Measurements from ENCODE around the gene TTC28. TPM values are rescaled to one million over a fixed set of nuclear protein-coding genes. Genes with fewer than 3 reads are reported as not detected.
A peak's percentile ranks its signal among the peaks of the same experiment; 100 is the strongest.

Gene TTC28
- total and polyA plus RNA-seq, 2 donors (not counting 1 experiment from before 2014, with no cell fraction given), result 8.2 to 31.4 TPM

DNA sequence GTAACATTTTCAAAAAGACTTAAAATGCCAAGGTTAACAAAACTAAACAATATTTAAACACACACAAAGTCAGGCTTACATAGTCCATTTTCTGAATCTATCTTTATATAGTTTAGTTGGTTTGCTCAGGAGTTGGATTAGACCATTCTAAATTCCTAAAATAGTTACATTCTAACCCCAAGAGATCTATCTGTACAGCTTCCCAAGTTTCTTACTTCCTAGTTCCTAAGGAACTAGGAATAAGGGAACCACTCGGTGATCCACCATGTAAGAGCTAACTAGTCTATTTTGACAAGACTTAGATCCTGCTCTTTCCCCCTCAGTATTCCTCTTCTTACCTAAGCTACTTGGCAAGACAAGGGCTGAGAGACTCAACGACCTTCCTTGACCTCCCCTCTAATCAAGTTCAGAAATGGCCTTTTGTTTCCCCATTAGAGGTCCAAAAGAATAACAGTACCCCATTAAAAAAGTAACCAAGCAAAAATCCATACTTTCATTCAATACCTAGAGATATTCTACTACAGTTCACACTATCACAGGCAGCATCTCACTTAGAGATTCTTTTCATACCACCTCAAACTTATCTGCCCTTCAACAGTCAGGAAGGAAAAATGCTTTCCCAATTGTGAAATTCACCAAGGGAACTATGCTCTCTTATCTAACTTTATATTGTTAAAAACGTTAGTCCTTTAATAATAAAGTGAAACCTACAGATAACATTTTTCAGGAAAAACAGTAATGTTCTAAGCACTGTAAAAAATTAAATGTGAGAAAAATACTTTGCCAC lies 253.1 kb downstream of the TTC28 start:
- H3K27me3 ChIP-seq (ENCODE audit: control insufficient read depth, insufficient read depth, low read length), result no peaks in the 10 kb centered on the region
- H3K9ac ChIP-seq (ENCODE audit: insufficient read depth, low read length), result no peak overlapping the region
- no peak overlapping the region for H3K4me3 ChIP-seq (replicated peaks in 1 of 4; ENCODE audit: control extremely low read depth in 1 of 4, insufficient read depth in 1 of 4, low read depth in 3 of 4, low read length in 4 of 4)
- no peak overlapping the region for H3K4me2 ChIP-seq (ENCODE audit: extremely low read depth, insufficient read depth, low read length)
- H3K79me2 ChIP-seq (ENCODE audit: control insufficient read depth, insufficient read depth, low read length), result no peaks in the 10 kb centered on the region
- no peaks in the 10 kb centered on the region for H4K20me1 ChIP-seq (ENCODE audit: control insufficient read depth, extremely low read depth, insufficient read depth, low read length)
- H3K9me3 ChIP-seq (ENCODE audit: control insufficient read depth, insufficient read depth, low read depth, low read length), result no peaks in the 10 kb centered on the region
- no peak overlapping the region for H3K27ac ChIP-seq (ENCODE audit: insufficient read depth, low read length)
- no peak overlapping the region for H2AFZ ChIP-seq (ENCODE audit: low read length)
- DNase-seq (ENCODE audit: low read depth in 2 of 2), result peak in 1 of 2 donors; percentile 79
- H3K36me3 ChIP-seq (ENCODE audit: control insufficient read depth, insufficient read depth, low read length), result no peaks in the 10 kb centered on the region
- TF ChIP-seq, protein P1, sequence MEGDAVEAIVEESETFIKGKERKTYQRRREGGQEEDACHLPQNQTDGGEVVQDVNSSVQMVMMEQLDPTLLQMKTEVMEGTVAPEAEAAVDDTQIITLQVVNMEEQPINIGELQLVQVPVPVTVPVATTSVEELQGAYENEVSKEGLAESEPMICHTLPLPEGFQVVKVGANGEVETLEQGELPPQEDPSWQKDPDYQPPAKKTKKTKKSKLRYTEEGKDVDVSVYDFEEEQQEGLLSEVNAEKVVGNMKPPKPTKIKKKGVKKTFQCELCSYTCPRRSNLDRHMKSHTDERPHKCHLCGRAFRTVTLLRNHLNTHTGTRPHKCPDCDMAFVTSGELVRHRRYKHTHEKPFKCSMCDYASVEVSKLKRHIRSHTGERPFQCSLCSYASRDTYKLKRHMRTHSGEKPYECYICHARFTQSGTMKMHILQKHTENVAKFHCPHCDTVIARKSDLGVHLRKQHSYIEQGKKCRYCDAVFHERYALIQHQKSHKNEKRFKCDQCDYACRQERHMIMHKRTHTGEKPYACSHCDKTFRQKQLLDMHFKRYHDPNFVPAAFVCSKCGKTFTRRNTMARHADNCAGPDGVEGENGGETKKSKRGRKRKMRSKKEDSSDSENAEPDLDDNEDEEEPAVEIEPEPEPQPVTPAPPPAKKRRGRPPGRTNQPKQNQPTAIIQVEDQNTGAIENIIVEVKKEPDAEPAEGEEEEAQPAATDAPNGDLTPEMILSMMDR (conservative IDR thresholded peaks at IDR 0.05 in 1 of 2, IDR thresholded peaks at IDR 0.05 in 1 of 2; ENCODE audit: low read depth in 1 of 2, low read length in 2 of 2), result no peak
- TF ChIP-seq EZH2 (IDR thresholded peaks at IDR 0.05; ENCODE audit: low read length, missing control alignments), result no peak
- peaks cover 5% of the 10 kb centered on the region for H3K4me1 ChIP-seq (ENCODE audit: control insufficient read depth, extremely low read depth, insufficient read depth, low read length)

DNA sequence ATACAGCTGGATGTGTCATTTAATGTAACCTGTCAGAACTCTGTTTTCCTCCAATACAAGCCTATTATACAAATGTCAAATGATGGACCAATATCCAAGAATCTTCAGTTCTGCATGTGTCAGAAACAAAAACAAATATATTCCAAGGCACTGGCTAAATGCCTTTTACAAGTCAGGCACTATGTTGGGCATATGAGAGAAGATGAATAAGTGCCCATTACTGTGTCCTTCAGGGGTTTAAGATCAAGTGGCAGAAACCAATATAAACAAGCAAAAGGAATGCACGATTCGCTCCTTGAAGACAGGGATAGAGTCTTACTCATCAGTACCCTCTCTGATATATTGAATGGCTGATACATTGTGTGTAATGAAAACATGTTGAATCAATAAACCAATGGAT lies 254.4 kb downstream of the TTC28 start:
- H3K9ac ChIP-seq (ENCODE audit: insufficient read depth, low read length), result no peak overlapping the region
- H3K9me3 ChIP-seq (ENCODE audit: control insufficient read depth, insufficient read depth, low read depth, low read length), result no peaks in the 10 kb centered on the region
- H4K20me1 ChIP-seq (ENCODE audit: control insufficient read depth, extremely low read depth, insufficient read depth, low read length), result no peaks in the 10 kb centered on the region
- no peak for TF ChIP-seq EZH2 (IDR thresholded peaks at IDR 0.05; ENCODE audit: low read length, missing control alignments)
- TF ChIP-seq, protein P1 (conservative IDR thresholded peaks at IDR 0.05 in 1 of 2, IDR thresholded peaks at IDR 0.05 in 1 of 2; ENCODE audit: low read depth in 1 of 2, low read length in 2 of 2), result no peak
- H3K36me3 ChIP-seq (ENCODE audit: control insufficient read depth, insufficient read depth, low read length), result no peaks in the 10 kb centered on the region
- no peak for DNase-seq (ENCODE audit: low read depth in 2 of 2)
- no peak overlapping the region for H3K27ac ChIP-seq (ENCODE audit: insufficient read depth, low read length)
- H2AFZ ChIP-seq (ENCODE audit: low read length), result no peak overlapping the region
- no peaks in the 10 kb centered on the region for H3K27me3 ChIP-seq (ENCODE audit: control insufficient read depth, insufficient read depth, low read length)
- no peak overlapping the region for H3K4me3 ChIP-seq (replicated peaks in 1 of 4; ENCODE audit: control extremely low read depth in 1 of 4, insufficient read depth in 1 of 4, low read depth in 3 of 4, low read length in 4 of 4)
- peaks cover 5% of the 10 kb centered on the region for H3K4me1 ChIP-seq (ENCODE audit: control insufficient read depth, extremely low read depth, insufficient read depth, low read length)
- no peak overlapping the region for H3K4me2 ChIP-seq (ENCODE audit: extremely low read depth, insufficient read depth, low read length)
- H3K79me2 ChIP-seq (ENCODE audit: control insufficient read depth, insufficient read depth, low read length), result no peaks in the 10 kb centered on the region

DNA sequence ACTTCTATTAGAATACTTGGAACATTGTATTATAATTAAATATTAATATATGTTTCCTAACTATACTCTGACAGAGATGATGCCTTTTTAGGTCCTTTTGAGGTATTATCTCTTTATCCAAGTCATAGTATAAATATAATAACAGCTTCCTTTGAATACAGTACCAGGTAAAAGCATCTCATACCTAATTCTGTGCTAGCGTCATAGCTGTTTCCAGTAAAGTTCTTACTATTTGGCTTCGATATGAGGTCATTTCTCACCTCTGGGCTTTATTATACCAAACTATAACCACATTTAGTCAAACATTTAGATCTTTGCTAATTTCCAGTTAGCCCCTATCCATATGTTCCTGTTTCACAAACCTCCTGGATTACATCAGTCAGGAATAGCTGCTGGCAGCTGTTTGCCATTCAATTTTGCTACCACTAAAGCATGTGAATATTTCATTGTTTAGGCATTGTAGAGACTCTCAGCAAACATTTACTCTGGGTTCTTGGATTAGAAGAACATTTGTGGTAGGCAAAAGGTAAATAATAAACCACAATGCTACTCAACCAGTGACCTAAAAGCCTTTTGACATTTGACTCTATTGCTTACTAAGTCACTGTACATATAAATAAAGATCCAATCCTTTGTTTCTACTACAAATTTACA lies 255.1 kb downstream of the TTC28 start:
- Histone ChIP-seq H4K20me1 (ENCODE audit: control insufficient read depth, extremely low read depth, insufficient read depth, low read length) (no peaks in the 10 kb centered on the region), H3K27ac (ENCODE audit: insufficient read depth, low read length) (no peak overlapping the region), H3K4me2 (ENCODE audit: extremely low read depth, insufficient read depth, low read length) (no peak overlapping the region), H3K9me3 (ENCODE audit: control insufficient read depth, insufficient read depth, low read depth, low read length) (no peaks in the 10 kb centered on the region), H3K36me3 (ENCODE audit: control insufficient read depth, insufficient read depth, low read length) (no peaks in the 10 kb centered on the region), H3K4me1 (ENCODE audit: control insufficient read depth, extremely low read depth, insufficient read depth, low read length) (peaks cover 5% of the 10 kb centered on the region), H3K27me3 (ENCODE audit: control insufficient read depth, insufficient read depth, low read length) (no peaks in the 10 kb centered on the region), H3K9ac (ENCODE audit: insufficient read depth, low read length) (no peak overlapping the region), H3K4me3 (replicated peaks in 1 of 4; ENCODE audit: control extremely low read depth in 1 of 4, insufficient read depth in 1 of 4, low read depth in 3 of 4, low read length in 4 of 4) (no peak overlapping the region), H3K79me2 (ENCODE audit: control insufficient read depth, insufficient read depth, low read length) (no peaks in the 10 kb centered on the region), H2AFZ (ENCODE audit: low read length) (no peak overlapping the region)
- DNase-seq (ENCODE audit: low read depth in 2 of 2), result peak; percentile 60 to 95
- TF ChIP-seq, protein P1 (conservative IDR thresholded peaks at IDR 0.05 in 1 of 2, IDR thresholded peaks at IDR 0.05 in 1 of 2; ENCODE audit: low read depth in 1 of 2, low read length in 2 of 2), result no peak
- no peak for TF ChIP-seq EZH2 (IDR thresholded peaks at IDR 0.05; ENCODE audit: low read length, missing control alignments)
